ENCODE data around the gene RGS3.

DNA sequence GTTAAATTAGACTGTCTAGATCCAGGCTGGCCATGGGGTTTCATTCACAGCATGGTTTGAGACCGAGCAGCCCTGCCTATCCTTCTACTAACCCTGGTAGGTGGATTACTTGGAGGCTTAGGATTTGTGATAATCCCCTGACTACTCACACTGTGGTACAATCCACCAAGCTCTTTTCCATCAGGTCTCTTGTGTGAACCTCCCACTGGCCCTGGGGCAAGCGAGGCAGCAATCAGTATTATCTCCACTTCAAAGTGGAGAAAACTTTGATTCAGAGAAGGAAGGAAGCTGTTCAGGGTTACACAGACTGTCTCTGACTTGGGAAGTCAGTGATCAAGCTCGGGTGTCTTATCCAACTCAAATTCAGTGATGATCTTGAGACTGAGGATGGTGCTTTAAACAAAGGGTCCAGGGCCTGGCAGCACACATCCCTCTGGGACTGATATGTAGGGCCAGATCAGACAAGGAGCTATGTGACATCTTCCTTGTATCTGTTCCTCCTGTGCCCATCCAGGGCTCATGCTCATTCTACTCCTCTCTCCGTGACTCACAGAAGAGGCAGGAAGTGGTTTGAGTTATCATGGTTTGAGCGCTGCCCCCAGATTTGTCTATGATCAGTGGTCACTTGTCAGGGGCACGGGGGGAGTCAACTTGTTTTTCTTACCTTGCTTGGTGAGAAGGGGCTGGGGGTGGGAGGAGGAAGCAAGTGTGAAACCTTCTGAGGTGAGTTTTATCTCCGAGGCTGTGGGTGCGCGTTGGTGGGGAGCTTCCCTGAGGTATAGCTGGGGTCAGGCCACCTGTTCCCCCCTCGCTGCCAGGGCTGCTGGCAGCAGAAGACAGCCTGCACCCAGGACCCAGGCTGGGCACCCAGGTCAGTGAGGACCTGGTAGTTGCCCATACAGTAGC is 48.6 kb downstream of the RGS3 start:
- TF ChIP-seq CTCF (IDR thresholded peaks at IDR 0.05) (no peak), POLR2AphosphoS5 (IDR thresholded peaks at IDR 0.05) (no peak)
